HG03442 (cell line): ENCODE results near the gene FAM20A.

Experiments used
- ATAC-seq: cut with Tn5 transposase; IDR thresholded peaks from one replicate; pipeline ENCODE4 v1.9.1; 2021; ENCODE audit warnings: mild to moderate bottlenecking, moderate library complexity; ENCODE audit not compliant: unreplicated experiment

FAM20A gene

DNA sequence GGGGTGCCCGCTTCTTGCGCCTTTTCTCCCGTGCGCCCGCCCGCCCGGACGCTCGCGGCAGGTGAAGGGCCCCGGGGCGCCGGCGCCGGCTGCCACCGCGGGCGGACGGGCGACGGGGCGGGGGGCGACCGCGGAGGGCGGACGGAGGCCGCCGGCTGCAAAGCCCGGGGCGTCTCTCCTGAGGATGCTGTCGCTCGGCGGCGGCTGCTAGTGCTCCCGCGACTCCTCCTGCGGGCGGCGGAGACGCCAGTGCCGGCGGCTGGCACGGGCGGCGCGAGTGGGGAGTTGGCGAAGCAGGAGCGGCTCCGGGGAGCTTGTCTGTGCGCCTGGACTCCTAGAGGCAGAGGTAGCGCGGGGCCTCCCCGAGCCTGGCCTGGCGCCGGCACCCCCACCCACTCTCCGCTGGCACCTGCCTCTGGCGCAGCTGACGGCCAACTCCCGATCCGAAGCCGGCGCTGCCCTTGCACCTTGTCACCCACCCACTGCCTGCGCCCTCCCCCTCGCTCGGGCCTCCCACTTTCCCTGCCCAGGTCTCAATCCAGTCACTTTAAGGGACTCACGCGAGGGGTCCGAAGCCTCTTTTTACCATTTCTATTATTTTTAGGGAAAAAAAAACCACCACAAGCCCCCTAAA, at the start of gene FAM20A:
Gene FAM20A, minus strand, starts transcription at position 437 of the 634 bp plus-strand sequence. CDS start 701 bp downstream, outside the sequence.
- no peak for ATAC-seq

DNA sequence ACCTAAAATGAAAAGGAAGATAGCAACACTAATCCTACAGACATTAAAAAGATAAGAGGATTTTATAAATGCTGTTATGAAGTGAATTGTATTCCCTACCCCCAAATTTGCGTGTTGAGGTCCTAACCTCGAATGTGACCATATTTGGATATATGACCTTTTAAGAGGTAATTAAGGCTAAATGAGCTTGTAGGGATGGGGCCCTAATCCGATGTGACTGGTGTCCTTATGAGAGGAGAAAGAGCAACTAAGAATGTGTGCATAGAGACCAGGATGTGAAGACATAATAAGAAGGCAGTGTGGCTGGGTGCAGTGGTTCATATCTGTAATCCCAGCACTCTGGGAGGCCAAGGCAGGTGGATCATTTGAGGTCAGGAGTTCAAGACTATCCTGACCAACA, 48.2 kb upstream of the FAM20A start:
- no peak for ATAC-seq

DNA sequence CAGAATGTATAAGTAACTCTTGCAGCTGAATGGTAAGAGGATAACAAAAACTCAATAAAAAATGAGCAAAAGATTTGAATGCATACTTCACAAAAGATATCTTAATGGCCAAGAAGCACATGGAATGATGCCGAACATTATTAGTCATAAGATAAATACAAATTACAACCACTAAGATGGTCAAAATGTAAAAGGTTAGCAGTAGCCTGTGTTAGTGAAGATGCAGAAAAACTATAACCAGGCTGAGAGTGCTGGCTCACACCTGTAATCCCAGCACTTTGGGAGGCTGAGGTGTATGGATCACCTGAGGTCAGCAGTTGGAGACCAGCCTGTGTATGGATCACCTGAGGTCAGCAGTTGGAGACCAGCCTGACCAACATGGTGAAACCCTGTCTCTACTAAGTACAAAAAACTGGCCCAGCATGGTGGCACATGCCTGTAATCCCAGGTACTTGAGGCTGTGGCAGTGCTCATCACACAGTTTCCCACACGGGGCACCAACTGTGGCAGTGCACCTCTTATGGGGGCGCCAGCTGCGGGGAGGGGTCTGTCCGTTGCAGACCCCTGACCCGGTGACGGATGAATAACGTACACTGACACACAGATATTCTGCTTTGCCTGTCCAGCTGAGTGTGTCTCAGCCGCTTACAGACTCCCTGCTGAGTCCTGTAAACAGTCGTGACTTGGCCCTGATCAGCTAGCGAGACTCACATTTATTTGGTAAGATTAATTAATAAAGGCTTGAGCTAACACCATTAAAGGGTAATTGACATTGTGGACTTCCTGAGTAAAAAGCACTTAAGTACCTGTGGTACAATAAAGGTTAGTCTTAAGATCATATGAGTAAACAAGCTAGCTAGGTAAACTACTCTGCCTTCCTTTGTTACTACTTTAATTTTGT, 45.7 kb upstream of the FAM20A start:
- no peak for ATAC-seq

DNA sequence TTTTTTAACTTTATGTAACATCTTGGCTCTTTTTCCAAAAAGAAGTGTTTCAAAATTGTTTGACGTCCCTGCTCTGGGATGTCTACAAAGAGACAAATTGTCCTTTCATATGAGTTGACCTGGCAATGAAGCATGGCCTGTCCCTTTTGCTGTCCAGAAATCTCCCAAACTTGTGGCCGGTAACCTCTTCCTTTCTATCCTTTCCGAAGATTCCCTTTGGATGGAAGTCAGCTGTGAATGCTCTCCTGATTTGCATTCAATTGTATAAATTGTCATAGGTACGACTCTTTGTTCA, 40.9 kb upstream of the FAM20A start:
- no peak for ATAC-seq

DNA sequence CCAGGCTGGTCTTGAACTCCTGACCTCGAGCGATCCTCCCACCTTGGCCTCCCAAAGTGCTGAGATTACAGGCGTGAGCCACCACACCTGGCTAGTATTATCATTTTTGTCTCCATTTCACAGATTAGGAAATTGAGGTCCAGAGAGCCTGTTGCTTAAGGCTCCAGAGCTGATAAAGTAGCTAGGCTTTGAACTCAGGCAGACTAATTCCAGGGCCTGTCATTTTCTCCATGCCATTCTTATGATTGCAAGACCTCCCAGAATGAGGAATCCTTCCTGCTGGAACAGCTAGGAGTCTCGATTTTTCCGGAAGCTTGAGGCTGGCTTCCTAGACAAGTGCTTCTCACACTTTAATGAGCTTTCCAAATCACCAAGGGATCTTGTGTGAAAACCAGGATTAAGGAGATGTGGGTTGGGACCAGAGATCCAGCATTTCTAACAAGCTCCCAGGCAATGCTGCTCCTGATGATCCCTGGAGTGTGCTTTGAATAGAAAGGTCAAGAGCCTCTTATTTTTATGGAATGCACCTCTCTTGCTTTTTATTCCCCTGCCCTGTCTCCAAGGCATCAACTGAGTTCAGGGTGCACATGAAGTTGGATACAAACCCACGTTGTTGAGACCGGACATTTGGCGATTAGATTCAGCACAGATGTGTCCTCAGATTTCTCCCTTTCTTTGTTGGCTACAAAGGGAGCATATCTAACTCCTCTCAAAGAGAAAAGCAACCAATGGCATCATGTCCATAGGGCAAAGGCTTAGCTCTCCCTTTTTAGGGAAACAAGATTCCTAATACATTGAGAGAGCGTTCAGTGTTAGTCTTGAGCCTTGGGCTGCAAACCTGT, 40.3 kb upstream of the FAM20A start:
- ATAC-seq = no peak

DNA sequence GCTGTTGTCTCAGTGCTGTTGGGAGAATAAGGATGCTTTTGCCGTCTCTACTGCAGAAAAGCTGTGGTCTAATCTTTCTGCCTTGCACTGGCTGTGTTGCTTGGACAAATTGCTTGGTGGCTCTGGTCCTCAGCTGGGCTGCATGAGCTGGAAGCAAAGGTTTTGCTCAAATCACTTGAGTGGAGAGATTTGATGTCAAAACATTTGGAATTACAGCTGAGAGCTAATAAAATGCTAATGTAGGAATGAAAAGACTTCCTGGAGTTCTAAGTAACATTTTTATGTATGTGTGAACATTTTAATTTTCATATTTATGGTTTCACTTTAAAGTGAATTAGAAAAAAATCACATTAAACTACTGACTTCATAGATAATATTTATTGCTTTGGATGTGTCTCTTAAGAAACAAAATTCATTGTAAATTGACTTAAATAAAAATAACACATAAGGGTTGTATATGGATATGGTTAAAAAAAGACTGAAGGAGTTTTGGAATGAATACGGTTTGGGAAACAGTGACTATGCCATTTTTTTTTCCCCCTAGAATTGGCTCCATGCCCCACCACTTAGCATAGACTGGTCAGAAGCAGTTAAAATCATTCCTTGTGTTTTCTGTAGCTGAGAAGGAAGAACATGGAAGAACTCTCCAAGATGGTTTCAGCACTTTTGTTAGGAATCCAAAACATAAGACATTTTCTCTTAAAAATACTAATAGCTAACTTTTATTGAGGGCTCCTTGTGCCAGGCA, 39.2 kb upstream of the FAM20A start:
- no peak for ATAC-seq

DNA sequence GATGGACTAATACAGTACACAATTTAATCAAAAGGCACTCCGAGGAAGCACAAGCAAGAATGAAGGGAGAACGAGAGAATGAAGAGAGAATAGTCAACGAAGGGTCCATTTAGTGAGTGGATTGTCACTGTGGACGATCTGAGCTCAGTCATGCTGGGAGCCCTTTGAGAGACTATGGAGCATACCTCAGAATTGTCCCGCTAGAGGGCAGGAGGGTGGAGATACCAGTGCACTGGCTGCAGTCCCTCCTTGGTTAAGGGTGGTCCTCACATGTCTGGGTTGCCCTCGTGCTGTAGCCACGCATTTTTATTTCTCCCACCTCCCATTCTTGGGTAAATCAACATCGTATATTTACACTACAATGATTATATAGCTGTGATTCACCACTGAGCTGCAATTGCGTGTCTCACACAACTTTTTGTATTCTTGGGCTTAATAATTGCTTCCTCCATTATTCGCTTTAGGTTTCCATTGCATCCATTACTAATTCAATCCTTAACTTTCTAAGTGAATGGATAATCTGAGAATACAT, 33.2 kb upstream of the FAM20A start:
- no peak for ATAC-seq

DNA sequence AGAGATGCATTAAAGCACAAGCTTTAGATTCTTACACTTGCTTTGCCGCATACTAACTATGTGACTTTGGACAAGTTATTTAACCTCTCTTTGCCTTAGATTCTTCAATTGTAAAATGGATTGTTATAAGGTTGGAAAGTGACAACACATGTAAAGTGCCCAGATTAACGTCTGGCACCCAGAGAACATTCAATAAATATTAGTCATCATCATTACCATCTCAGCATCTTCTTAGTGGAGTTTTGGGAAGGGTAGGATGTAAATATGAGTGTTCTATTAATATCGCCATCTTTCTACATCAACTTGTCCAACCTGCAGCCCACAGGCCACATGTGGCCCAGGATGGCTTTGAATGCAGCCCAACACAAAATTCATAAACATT, 27.4 kb upstream of the FAM20A start:
- ATAC-seq = no peak

DNA sequence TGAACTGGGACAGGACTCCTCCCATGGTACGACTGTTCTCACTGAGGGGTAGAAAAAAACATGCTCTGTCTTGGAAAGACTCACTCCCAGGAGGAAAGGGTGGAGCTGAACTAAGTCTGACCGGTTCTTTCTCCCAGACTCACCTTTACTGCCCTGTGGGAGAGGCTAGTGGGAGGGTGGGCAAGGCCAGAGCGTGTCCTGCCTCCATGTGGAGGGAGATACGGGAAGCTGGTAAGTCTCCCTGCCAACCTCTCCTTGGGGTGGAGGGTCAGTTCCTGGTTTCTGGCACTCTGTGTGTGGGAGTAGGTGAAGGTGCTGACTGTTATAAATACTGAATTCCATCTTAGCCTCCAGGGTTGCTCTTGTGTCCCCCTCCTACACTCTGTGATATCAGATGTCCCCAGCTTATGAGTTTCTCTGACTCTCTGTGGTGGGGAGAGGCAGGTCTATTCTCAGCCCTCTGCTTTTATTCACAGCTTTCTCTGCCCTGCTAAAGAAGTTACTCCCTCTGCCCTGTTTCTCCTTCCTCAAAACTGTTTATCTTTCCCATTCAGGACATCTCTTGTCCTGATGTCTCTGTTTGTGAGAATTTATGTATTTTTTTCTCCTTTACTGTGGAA, 26.9 kb upstream of the FAM20A start:
- no peak for ATAC-seq

DNA sequence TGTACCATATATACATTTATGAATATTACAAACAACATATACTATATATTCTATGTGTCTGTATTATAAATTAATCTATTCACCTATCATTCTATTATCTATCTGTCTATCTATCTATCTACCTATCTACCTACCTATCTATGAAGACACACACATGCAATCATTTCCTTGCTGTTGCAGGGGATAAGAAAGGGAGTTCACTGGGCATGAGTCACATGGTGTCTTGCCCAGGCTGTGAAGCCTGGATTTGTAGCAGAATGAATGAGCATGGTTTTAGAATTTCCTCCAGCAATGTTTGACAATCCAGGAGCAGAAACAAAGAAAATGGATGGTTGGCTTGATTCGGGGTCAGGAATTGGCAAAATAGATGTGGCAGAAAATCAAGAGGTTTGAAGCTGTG, 23.2 kb upstream of the FAM20A start:
- ATAC-seq = no peak

DNA sequence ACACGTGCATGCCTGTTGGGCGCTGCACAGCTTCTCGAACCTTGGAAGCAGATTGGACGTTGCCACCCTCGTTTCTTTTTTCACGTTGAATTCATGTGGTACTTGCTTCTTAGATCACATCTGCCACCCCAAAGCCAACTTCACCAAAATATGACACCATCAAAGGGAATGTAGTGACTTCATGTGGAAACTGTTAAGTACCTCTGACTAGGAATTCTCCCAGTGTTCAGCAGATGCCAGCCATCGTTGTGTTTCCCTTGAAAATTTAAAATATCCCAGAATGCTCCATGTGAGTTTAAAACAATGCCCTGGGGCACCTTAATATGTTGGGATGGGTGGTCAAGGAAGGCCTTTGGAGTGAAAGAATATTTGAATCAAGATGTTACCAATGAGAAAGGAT, 22.6 kb upstream of the FAM20A start:
- ATAC-seq = no peak

DNA sequence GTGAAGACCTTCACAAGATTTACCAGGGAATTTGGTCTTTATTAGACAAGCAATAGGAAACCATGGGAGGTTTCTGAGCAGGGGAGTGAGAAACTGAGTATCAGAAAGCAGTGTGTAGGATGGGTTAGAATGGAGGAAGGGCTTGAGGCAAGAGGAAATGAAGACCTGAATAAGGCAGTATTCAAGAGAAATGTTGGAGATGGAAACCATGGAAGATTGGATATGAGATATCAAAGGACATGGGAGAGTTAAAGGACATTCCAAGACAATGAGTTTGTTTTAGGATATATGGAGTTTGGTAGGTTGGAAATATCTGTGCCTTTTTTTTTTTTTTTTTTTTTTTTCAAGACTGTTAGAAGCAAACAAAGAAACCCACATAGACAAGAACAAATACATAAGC, 21.3 kb upstream of the FAM20A start:
- ATAC-seq = no peak

DNA sequence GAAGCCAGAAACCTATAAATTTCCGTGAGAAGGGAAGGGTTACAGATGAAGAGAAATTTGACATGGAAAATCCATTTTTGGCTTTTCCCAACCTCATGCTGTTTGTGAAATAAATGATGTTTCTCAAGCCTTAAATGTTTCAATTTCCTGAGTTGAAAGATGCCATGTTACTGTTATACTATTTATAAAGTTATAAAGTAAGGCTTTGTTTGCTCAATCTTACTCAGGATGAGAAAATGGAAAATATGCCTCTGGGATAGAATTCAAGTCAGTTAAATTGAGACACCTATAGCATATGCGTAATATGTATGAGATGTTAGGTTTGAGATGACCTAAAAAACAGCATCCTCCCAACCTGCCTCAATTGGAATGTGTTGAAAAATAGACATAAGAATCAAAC, 19.9 kb upstream of the FAM20A start:
- ATAC-seq = no peak

DNA sequence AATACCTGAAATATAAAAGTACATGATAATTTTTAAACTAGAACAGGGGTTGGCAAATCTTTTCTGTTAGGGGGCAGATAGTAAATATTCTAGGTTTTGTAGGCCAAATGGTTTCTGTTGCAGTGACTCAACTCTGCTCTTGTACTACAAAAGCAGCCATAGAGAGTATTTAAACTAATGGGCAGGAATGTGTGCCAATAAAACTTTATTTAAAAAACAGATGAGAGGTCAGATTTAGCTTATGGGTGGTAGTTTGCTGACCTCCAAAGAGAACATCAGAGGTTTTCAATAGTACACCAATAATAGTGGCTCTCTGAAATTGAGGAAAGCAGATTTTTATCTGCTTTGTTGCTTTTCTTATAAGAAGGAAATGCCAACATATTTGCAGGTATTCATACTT, 15.2 kb upstream of the FAM20A start:
- no peak for ATAC-seq

DNA sequence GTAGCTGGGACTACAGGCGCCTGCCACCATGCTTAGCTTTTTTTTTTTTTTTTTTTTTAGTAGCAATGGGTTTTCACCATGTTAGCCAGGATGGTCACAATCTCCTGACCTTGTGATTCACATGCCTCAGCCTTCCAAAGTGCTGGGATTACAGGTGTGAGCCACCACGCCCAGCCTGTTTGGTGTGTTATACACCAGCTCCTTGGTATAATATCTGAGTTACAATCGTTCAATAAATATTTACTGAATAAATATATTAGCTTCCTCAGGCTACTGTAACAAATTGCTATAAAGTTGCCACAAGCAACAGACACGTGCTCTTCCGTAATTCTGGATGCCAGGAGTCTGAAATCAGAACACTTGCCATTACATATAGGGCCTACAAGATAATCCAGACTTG, 13.6 kb upstream of the FAM20A start:
- ATAC-seq = no peak

DNA sequence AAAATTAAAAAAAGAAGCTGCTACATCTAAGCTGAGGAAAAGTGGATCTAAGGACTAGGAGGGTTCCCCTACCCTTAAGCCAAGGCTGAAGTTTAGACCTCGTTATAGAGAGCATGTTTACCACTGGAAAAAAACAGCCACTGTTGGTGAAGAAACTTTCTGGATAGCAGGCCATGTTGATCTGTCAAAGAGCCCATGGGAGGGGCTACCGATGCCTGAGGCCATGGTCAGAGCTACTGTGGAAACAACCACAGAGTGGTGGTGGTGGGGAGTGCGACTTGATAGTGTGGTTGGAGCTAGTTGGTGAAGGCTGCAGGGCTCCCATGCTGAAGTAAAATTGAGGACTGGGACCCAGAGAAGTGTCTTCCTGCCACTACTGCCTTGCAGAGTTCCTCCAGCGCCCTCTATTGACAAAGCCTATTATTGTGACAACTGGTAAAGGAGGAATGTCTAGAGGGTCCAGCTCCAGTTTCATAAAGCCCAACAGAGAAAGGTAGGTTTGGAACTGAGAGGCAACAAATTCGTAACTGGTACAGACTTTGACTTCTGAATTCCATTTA, 12.7 kb upstream of the FAM20A start:
- no peak for ATAC-seq

DNA sequence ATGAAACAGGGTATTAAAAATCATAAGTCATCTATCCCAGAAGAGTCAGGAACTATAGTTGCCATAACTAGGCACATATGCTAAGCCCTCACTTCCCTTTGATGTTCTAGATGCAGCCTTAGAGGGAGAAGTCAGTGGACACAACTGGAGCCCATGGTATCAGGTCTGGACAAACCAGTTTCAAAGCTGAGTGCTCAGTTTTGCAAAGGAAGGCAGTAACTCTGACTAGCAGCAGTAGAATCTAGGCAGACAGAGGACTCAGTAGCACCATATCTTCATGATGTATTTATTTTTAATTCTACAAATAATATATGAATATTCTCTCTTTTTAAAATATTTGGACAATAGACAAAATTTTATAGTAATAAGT, 11.7 kb upstream of the FAM20A start:
- no peak for ATAC-seq

DNA sequence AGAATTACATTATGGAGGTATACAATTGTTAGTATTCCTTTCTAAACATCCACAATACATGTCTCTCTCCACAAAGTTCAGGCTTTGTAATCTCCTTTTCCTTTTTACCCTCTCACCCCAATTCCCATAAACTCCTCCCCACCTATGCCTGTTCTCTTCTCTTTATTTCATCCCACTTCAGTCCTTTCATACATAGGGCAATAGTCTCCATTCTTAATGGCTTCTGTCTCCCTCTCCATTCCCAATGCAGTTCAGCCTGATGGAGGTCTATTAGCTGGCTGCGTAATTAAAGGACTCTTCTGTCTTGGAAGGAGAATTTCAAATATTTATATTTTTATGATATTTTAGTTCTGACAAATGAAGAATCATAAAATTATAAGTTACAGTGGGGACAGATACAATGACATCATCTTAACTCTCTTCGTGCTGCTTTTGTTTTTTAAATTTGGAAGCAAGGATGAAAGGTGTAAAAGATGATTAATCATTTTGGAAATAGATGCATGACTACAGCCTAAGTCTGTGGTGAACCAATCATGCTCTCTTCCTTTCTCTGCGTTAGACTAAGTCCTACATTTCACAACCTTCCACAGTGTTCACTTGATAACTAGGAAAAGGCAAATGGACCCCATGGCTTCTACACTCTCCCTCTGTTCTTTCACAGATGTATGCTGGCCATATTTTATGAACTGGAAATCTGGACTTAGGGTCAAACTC, 11.2 kb upstream of the FAM20A start:
- no peak for ATAC-seq

DNA sequence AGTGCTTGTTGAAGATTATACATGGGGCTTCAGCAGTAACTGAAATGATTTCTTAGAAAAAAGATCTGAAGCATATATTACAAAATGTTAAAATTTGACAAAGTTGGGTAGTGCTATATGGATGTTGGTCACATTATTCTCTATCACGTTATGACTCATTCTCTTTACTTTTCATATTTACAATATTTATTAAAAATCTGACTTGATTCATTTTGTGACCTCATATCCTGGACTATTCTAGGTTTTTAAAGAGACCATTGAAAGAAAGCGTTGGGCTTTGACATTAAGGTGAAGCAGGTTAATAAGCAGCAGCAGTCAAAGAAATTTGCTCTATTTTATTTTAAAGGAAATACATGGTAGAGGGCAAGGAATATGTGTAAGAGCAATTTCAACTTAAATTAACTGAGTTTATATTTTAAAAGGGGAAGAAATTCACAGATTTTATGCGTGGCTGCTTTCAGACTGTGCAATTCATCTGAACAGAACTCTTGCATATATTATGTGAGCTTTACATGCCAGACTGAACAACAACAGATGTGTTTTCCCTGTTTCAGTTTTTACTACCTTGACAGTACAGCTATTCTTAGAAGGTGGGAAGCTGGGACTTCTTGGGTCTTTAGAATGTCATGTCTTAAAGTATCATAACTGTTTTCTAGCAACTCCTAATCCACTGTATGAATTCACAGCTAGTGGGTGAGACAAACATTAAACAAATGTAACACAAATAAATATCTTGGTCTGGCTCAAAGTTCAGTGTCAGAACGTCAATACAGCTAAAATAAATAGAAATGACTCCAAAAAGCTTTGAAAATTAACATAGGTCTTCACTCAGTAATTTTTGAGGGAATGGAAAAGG, 10.4 kb upstream of the FAM20A start:
- ATAC-seq = no peak
